ENCODE measurements around the gene TMEM132C.

TMEM132C gene

DNA sequence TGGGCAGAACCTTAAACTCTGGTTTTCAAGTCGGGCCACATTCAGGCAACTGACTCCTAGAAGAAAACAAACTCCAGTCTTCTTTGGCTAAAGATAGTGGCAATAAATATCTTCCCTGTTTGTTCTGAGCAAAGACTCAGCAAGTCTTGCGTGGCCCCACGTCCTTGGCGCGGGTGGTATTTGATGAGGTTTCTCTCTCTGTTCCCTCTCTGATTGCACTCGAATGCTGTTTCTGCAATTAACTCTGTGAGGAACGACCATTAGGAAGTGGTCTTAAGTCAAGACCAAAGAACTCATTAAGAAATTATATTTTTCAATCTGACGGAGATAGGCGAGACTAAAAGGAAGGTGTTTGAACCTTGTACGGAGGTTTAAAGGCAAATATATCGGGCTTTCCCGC is 177.6 kb downstream of the TMEM132C start:
- H3K27ac Mint-ChIP-seq, result no peak overlapping the region
- H3K36me3 Mint-ChIP-seq (ENCODE audit: low read depth), result no peaks in the 10 kb centered on the region
- H3K27me3 Mint-ChIP-seq (ENCODE audit: low read depth), result no peaks in the 10 kb centered on the region
- H3K4me3 Mint-ChIP-seq, result no peak overlapping the region
- H3K9me3 Mint-ChIP-seq, result peaks cover 9% of the 10 kb centered on the region
- no peaks in the 10 kb centered on the region for H3K4me1 Mint-ChIP-seq (ENCODE audit: low read depth)

DNA sequence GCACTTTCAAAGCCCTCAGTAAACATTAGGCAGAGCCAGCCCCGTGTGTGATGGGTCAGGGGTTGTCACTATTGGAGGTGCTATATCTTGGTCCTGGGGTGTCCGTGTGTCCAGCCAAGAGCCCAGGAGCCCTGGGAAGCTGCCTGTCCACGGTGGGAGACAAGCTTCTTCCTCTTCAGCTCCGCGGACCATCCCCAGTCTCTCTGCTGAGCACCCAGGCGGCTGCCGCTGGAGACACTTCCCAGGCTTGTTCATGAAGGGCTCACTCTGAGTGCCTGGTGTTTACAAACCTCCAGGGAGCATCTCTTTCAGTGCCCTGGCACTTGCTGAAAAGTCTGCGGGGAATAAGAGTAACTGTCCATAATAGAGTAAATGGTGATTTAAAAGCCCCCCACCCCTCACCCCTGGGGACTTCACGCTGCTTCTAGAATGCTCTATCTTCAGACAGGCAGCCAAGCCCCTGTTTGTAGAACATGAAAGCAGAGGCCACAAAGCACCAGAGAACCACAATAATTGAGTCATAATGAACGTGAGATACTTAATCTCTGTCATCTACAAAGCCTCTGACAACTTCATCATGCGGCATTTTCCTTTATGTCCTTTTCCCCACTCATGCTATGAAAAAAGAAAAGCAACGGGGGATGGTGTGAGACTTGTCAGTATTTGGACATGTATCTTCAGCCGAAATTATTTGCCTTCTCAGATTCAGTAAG is 178.6 kb downstream of the TMEM132C start:
- Mint-ChIP-seq H3K27me3 (ENCODE audit: low read depth) (no peaks in the 10 kb centered on the region), H3K9me3 (peaks cover 3% of the 10 kb centered on the region), H3K36me3 (ENCODE audit: low read depth) (no peaks in the 10 kb centered on the region), H3K4me1 (ENCODE audit: low read depth) (no peaks in the 10 kb centered on the region), H3K4me3 (no peak overlapping the region), H3K27ac (no peak overlapping the region)

DNA sequence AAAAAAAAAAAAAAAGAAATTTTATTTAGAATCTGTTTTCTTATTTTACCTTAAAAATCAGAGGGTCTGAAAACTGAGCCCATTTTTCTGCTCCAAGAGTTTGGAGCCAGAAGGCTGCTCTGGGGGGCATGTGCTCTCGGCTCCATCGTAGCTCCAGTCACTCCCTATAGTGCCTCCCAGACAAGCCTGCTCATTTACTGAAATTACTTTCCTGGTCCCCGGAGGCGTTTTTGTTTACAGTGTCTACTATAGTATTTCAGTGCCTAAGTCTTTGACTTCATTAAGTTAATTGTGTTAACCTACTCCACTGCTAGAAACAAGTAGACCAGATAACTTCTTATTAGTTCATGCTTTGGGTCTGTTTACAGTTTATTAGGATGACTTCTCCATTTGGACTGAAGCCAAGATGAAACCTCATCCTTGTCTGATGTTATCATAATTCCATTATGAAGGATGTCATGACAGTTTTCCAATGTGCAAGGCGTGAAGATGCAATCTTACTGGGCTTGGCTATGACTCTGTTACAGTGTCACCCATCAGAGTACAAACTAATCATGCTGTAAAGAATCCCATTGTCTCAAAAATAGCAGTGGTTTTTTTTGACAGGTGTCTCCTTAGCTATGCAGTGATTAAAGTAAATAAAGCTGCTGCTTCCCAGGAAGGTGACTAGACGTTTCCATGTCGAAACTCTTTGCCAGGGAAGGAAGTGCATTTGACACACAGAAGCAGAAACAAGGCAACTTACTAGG is 182.3 kb downstream of the TMEM132C start:
- Mint-ChIP-seq H3K4me1 (ENCODE audit: low read depth) (no peaks in the 10 kb centered on the region), H3K9me3 (peaks cover 3% of the 10 kb centered on the region), H3K27me3 (ENCODE audit: low read depth) (no peaks in the 10 kb centered on the region), H3K4me3 (no peak overlapping the region), H3K27ac (no peak overlapping the region), H3K36me3 (ENCODE audit: low read depth) (no peaks in the 10 kb centered on the region)

- peaks cover 3% of the 10 kb centered on the region for H3K9me3 Mint-ChIP-seq
- H3K27me3 Mint-ChIP-seq (ENCODE audit: low read depth), result no peaks in the 10 kb centered on the region
- H3K36me3 Mint-ChIP-seq (ENCODE audit: low read depth), result no peaks in the 10 kb centered on the region
- no peak overlapping the region for H3K4me3 Mint-ChIP-seq
- H3K4me1 Mint-ChIP-seq (ENCODE audit: low read depth), result no peaks in the 10 kb centered on the region
- no peak overlapping the region for H3K27ac Mint-ChIP-seq
Observed at GRCh38 chr12:128450810-128451209, 183.8 kb downstream of the TMEM132C start.

GRCh38 chr12:128455851-128456250 is 188.9 kb downstream of the TMEM132C start:
- H3K36me3 Mint-ChIP-seq (ENCODE audit: low read depth), result no peaks in the 10 kb centered on the region
- H3K4me1 Mint-ChIP-seq (ENCODE audit: low read depth), result no peaks in the 10 kb centered on the region
- H3K9me3 Mint-ChIP-seq, result peaks cover 14% of the 10 kb centered on the region

DNA sequence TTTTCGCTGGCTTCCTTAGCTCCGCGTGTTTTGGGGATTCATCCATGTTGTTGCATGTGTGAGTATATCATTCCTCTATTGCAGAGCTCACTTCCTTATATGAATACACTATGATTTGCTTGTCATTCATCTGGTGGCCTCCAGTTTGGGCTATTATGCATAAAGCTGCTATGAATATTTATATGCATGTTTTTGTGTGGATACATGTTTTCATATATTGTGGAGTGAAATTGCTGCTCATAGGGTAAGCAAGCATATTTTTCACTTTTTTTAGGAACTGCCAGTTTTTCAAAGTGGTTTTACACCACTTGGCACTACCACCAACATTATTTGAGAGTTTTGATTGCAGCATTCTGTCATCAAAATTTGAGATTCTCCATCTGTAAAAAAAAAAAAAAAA is 190.0 kb downstream of the TMEM132C start:
- Mint-ChIP-seq H3K27ac (no peak overlapping the region), H3K4me3 (no peak overlapping the region), H3K36me3 (ENCODE audit: low read depth) (no peaks in the 10 kb centered on the region), H3K27me3 (ENCODE audit: low read depth) (no peaks in the 10 kb centered on the region), H3K9me3 (peaks cover 14% of the 10 kb centered on the region), H3K4me1 (ENCODE audit: low read depth) (no peaks in the 10 kb centered on the region)

More at GRCh38 chr12:128455851-128456250, 188.9 kb downstream of the TMEM132C start:
- Mint-ChIP-seq H3K4me3 (no peak overlapping the region), H3K27me3 (ENCODE audit: low read depth) (no peaks in the 10 kb centered on the region), H3K27ac (no peak overlapping the region)

GRCh38 chr12:128458301-128458974 is 191.5 kb downstream of the TMEM132C start:
- H3K27ac Mint-ChIP-seq, result no peak overlapping the region
- H3K27me3 Mint-ChIP-seq (ENCODE audit: low read depth), result no peaks in the 10 kb centered on the region
- H3K4me1 Mint-ChIP-seq (ENCODE audit: low read depth), result no peaks in the 10 kb centered on the region
- no peaks in the 10 kb centered on the region for H3K36me3 Mint-ChIP-seq (ENCODE audit: low read depth)
- no peak overlapping the region for H3K4me3 Mint-ChIP-seq
- peaks cover 18% of the 10 kb centered on the region for H3K9me3 Mint-ChIP-seq

GRCh38 chr12:128459067-128459466 is 192.1 kb downstream of the TMEM132C start:
- Mint-ChIP-seq H3K9me3 (peaks cover 18% of the 10 kb centered on the region), H3K4me3 (no peak overlapping the region), H3K36me3 (ENCODE audit: low read depth) (no peaks in the 10 kb centered on the region), H3K4me1 (ENCODE audit: low read depth) (no peaks in the 10 kb centered on the region), H3K27me3 (ENCODE audit: low read depth) (no peaks in the 10 kb centered on the region), H3K27ac (no peak overlapping the region)

DNA sequence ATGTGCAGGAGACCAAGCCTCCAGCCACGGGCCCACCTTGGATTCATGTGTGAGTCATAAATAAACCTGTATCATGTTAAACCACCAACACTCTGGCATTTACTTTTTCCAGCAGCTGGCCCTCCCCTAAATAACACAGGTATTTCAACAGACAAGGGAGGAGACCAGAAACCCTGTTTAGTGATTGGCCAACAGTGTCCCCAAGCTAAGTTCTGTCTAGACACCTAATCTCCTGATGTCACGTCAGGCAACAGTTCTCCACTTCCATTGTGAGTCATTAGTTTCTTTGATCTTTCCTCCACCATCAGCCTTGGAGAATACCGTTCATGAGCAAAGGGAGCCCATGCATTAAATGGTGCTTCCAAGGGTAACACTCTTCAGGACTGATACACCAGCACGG is 196.9 kb downstream of the TMEM132C start:
- H3K9me3 Mint-ChIP-seq, result peaks cover 31% of the 10 kb centered on the region
- no peak overlapping the region for H3K27ac Mint-ChIP-seq
- no peaks in the 10 kb centered on the region for H3K27me3 Mint-ChIP-seq (ENCODE audit: low read depth)
- no peaks in the 10 kb centered on the region for H3K4me1 Mint-ChIP-seq (ENCODE audit: low read depth)
- H3K36me3 Mint-ChIP-seq (ENCODE audit: low read depth), result no peaks in the 10 kb centered on the region
- no peak overlapping the region for H3K4me3 Mint-ChIP-seq

GRCh38 chr12:128467882-128468281 is 200.9 kb downstream of the TMEM132C start:
- Mint-ChIP-seq H3K27me3 (ENCODE audit: low read depth) (no peaks in the 10 kb centered on the region), H3K4me3 (no peak overlapping the region), H3K9me3 (peaks cover 20% of the 10 kb centered on the region), H3K4me1 (ENCODE audit: low read depth) (no peaks in the 10 kb centered on the region), H3K27ac (no peak overlapping the region), H3K36me3 (ENCODE audit: low read depth) (no peaks in the 10 kb centered on the region)

GRCh38 chr12:128468926-128469325 is 202.0 kb downstream of the TMEM132C start:
- no peaks in the 10 kb centered on the region for H3K27me3 Mint-ChIP-seq (ENCODE audit: low read depth)

DNA sequence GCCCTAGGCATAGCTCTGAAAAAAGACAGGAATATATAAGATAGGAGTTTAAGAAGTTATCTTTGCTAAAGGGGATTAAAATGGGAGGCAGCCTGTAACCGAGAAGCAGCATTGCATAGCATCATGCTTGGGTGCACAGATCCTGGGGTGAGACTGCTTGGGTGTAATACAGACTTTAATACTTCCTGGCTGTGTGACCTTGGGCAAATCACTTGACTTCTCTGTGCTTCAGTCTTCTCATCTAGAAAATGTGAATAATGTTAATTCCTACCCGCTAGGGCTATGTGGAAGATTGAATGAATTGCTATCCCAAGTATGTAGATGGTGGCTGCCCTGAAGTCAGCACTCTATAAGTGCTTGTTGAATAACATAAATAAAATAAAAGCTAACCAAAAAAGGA is 204.5 kb downstream of the TMEM132C start:
- H3K36me3 Mint-ChIP-seq (ENCODE audit: low read depth), result peaks cover 2% of the 10 kb centered on the region
- no peaks in the 10 kb centered on the region for H3K4me1 Mint-ChIP-seq (ENCODE audit: low read depth)
- H3K27ac Mint-ChIP-seq, result no peak overlapping the region
- no peaks in the 10 kb centered on the region for H3K27me3 Mint-ChIP-seq (ENCODE audit: low read depth)
- H3K4me3 Mint-ChIP-seq, result no peak overlapping the region
- H3K9me3 Mint-ChIP-seq, result peaks cover 18% of the 10 kb centered on the region

More at GRCh38 chr12:128468926-128469325, 202.0 kb downstream of the TMEM132C start:
- H3K9me3 Mint-ChIP-seq, result peaks cover 29% of the 10 kb centered on the region
- no peak overlapping the region for H3K4me3 Mint-ChIP-seq
- H3K4me1 Mint-ChIP-seq (ENCODE audit: low read depth), result no peaks in the 10 kb centered on the region
- peaks cover 2% of the 10 kb centered on the region for H3K36me3 Mint-ChIP-seq (ENCODE audit: low read depth)
- no peak overlapping the region for H3K27ac Mint-ChIP-seq

GRCh38 chr12:128474916-128475315 is 207.9 kb downstream of the TMEM132C start:
- Mint-ChIP-seq H3K27ac (no peak overlapping the region), H3K27me3 (ENCODE audit: low read depth) (no peaks in the 10 kb centered on the region), H3K4me3 (no peak overlapping the region), H3K36me3 (ENCODE audit: low read depth) (peaks cover 2% of the 10 kb centered on the region), H3K4me1 (ENCODE audit: low read depth) (no peaks in the 10 kb centered on the region), H3K9me3 (peaks cover 14% of the 10 kb centered on the region)

DNA sequence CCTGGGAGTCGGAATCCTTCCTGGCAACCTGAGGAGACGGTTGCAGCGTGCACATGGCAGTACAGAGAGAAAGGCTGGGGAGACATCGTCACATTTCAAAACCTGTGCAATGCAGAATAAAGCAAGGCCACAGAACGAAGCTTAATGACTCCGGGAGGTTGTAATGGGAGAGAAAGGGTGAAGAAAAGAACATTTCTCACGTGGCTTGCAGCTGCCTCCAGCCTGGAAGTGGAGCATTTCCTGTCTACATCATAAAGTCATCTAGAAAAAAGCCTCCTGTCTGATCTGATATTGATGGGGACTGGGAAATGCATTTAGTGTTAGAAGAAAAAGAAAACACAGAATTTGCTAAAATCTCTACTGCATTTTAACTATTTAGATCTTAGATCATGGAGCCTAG is 209.3 kb downstream of the TMEM132C start:
- Mint-ChIP-seq H3K4me1 (ENCODE audit: low read depth) (no peaks in the 10 kb centered on the region), H3K27ac (no peak overlapping the region), H3K36me3 (ENCODE audit: low read depth) (peaks cover 2% of the 10 kb centered on the region), H3K4me3 (no peak overlapping the region), H3K27me3 (ENCODE audit: low read depth) (no peaks in the 10 kb centered on the region), H3K9me3 (peaks cover 12% of the 10 kb centered on the region)
